Activated naive CD8-positive, alpha-beta T cell treated with anti-CD3 and anti-CD28 coated beads, Interleukin-2, amount 50 U/mL, for 24 hours (primary cell): ENCODE data around the gene IFI27L2.

Experiments used
- ATAC-seq: fragments of 150-1000 bp; cut with Tn5 transposase; one replicate; pipeline ENCODE4 v1.10.0; 2021
- DNase-seq: peaks from one replicate; pipeline ENCODE4 v3.0.0; 2021
- H3K27ac Mint-ChIP-seq: one replicate; pipeline ENCODE4 v1.8.0; 2021; ENCODE audit warnings: mild to moderate bottlenecking, mixed read lengths
- H3K27me3 Mint-ChIP-seq: one replicate; pipeline ENCODE4 v1.8.0; 2021; ENCODE audit warnings: mixed read lengths
- H3K36me3 Mint-ChIP-seq: one replicate; pipeline ENCODE4 v1.8.0; 2021; ENCODE audit warnings: low read depth, mixed read lengths
- H3K4me1 Mint-ChIP-seq: one replicate; pipeline ENCODE4 v1.8.0; 2021; ENCODE audit warnings: mixed read lengths
- H3K4me3 Mint-ChIP-seq: one replicate; pipeline ENCODE4 v1.8.0; 2021; ENCODE audit warnings: mild to moderate bottlenecking, moderate library complexity, mixed read lengths
- H3K9me3 Mint-ChIP-seq: one replicate; pipeline ENCODE4 v1.8.0; 2021; ENCODE audit warnings: mixed read lengths

IFI27L2 gene, protein sequence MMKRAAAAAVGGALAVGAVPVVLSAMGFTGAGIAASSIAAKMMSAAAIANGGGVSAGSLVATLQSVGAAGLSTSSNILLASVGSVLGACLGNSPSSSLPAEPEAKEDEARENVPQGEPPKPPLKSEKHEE

GRCh38 chr14:94129111-94129757, at the start of gene IFI27L2:
IFI27L2 (minus strand) TSS chr14:94129604; CDS start chr14:94129564, 40 bp downstream.
- Mint-ChIP-seq H3K4me1 (peaks cover 19% of the 10 kb centered on the region), H3K36me3 (no peaks in the 10 kb centered on the region), H3K27ac (peak within 1 kb of the TSS; percentile 70), H3K4me3 (peak within 1 kb of the TSS; percentile 78), H3K27me3 (peaks cover 2% of the 10 kb centered on the region), H3K9me3 (no peaks in the 10 kb centered on the region)
- ATAC-seq (peak; percentile 97), DNase-seq (peak; percentile 69)

GRCh38 chr14:94177806-94178205, 48.4 kb upstream of the IFI27L2 start:
- H3K9me3 Mint-ChIP-seq, result no peaks in the 10 kb centered on the region
- ATAC-seq (no peak), DNase-seq (no peak)
- peaks cover 34% of the 10 kb centered on the region for H3K27me3 Mint-ChIP-seq
- no peak overlapping the region for H3K27ac Mint-ChIP-seq
- H3K4me3 Mint-ChIP-seq, result no peak overlapping the region
- H3K36me3 Mint-ChIP-seq, result no peaks in the 10 kb centered on the region
- peaks cover 39% of the 10 kb centered on the region for H3K4me1 Mint-ChIP-seq

- ATAC-seq, result no peak
Measured at GRCh38 chr14:94176808-94177207, 47.4 kb upstream of the IFI27L2 start.

DNA sequence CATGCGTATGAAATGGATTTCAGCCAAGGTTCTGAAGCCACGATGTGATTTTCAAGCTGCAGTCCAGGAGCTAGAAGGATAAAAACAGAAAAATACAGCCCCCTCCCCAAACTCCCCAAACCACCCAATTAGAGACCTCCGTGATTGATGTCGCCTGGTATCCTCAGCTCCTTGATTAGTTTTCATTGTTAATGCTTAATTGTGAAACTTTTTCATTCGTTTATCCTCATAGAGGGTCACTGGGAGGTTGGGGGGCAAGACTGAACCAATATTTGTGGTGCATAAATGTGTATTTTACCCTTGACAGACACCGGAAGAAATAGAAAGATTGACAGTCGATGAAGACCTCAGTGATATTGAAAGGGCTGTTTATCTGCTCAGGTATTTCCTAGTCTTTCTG, 46.3 kb upstream of the IFI27L2 start:
- peak overlapping the region; percentile 68 for H3K4me3 Mint-ChIP-seq
- peaks cover 35% of the 10 kb centered on the region for H3K4me1 Mint-ChIP-seq
- H3K27ac Mint-ChIP-seq, result no peak overlapping the region
- H3K27me3 Mint-ChIP-seq, result peaks cover 44% of the 10 kb centered on the region
- H3K9me3 Mint-ChIP-seq, result no peaks in the 10 kb centered on the region
- no peaks in the 10 kb centered on the region for H3K36me3 Mint-ChIP-seq
- DNase-seq, result no peak
- ATAC-seq, result no peak

More at GRCh38 chr14:94176808-94177207, 47.4 kb upstream of the IFI27L2 start:
- Mint-ChIP-seq H3K4me1 (peaks cover 39% of the 10 kb centered on the region), H3K4me3 (no peak overlapping the region), H3K9me3 (no peaks in the 10 kb centered on the region), H3K27me3 (peaks cover 44% of the 10 kb centered on the region), H3K36me3 (no peaks in the 10 kb centered on the region), H3K27ac (no peak overlapping the region)
- DNase-seq, result no peak

- no peak for DNase-seq
- Mint-ChIP-seq H3K27me3 (peaks cover 41% of the 10 kb centered on the region), H3K9me3 (no peaks in the 10 kb centered on the region), H3K4me3 (peak overlapping the region; percentile 68), H3K4me1 (peaks cover 29% of the 10 kb centered on the region), H3K36me3 (no peaks in the 10 kb centered on the region), H3K27ac (peak overlapping the region; percentile 19)
- ATAC-seq, result no peak
Measured at GRCh38 chr14:94175011-94175745, 45.8 kb upstream of the IFI27L2 start.

- peaks cover 29% of the 10 kb centered on the region for H3K4me1 Mint-ChIP-seq
- no peaks in the 10 kb centered on the region for H3K36me3 Mint-ChIP-seq
- H3K4me3 Mint-ChIP-seq, result peak overlapping the region; percentile 46
Measured at GRCh38 chr14:94174604-94175010, 45.2 kb upstream of the IFI27L2 start.

DNA sequence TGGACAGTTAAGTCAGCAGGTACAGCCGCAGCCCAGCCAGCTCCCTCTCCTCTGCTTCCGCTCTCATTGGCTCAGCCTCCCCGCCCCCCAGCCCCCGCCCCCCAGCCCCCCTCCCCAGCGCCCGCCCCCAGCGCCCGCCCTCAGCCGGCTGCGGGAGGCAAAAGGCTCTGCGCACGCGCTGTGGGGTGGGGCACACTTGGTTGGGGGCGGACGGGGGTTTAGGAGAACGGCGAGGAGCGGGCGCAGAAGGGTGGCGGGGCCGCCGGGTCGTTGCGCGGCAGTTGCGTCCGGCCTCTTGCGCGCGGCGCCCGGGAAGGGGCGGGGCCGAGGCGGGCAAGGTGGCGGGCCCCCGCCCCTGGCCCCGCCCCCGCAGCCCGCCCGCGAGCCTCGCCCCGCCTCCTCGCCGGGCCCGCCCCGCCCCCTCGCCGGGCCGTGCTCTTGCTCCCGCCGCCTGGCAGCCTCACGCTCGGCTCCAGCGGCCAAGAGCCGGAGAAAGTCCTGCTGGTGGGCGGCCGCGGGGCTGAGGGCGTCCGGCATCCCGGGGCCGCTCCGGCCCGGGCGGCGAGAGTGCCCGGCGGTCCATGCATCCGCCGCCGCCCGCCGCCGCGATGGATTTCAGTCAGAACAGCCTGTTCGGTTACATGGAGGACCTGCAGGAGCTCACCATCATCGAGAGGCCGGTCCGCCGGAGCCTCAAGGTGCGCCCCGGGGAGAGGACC, 44.6 kb upstream of the IFI27L2 start, which contains the start of gene PPP4R4:
TSS of gene PPP4R4 (plus strand) at position 438 of the 719 bp plus-strand sequence. CDS start at position 582, 144 bp downstream.
- H3K4me1 Mint-ChIP-seq, result peaks cover 29% of the 10 kb centered on the region
- peak within 1 kb of the TSS; percentile 50 for H3K27ac Mint-ChIP-seq
- ATAC-seq (peak; percentile 85), DNase-seq (peak; percentile 82)
- H3K36me3 Mint-ChIP-seq, result no peaks in the 10 kb centered on the region
- peak within 1 kb of the TSS; percentile 68 for H3K4me3 Mint-ChIP-seq
- H3K9me3 Mint-ChIP-seq, result no peaks in the 10 kb centered on the region
- H3K27me3 Mint-ChIP-seq, result peaks cover 41% of the 10 kb centered on the region

More at GRCh38 chr14:94174604-94175010, 45.2 kb upstream of the IFI27L2 start:
- H3K27ac Mint-ChIP-seq, result no peak overlapping the region
- H3K9me3 Mint-ChIP-seq, result no peaks in the 10 kb centered on the region
- peaks cover 41% of the 10 kb centered on the region for H3K27me3 Mint-ChIP-seq
- DNase-seq, result no peak
- ATAC-seq, result no peak

- Mint-ChIP-seq H3K27me3 (peaks cover 41% of the 10 kb centered on the region), H3K27ac (peak overlapping the region; percentile 50)
Measured at GRCh38 chr14:94173471-94173884, 44.1 kb upstream of the IFI27L2 start.

DNA sequence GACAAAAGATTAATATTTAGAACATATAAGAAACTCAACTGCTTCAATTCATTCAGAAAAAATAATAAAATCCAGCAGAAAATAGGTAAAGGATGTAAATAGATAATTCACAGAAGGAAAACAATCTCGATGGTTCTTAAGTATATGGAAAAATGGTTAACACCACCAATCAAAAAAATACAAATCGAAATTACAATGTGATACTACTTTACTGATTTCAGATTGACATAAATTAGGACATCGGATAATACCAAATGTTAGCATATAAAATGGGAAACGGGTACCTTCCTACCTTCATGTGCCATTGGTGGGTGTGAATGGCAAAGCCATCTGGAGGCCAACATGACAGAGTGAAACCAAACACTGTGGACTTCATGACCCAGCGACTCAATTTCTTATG, 43.1 kb upstream of the IFI27L2 start:
- Mint-ChIP-seq H3K4me3 (peak overlapping the region; percentile 64), H3K27me3 (peaks cover 38% of the 10 kb centered on the region), H3K27ac (no peak overlapping the region), H3K36me3 (no peaks in the 10 kb centered on the region), H3K4me1 (peaks cover 26% of the 10 kb centered on the region), H3K9me3 (no peaks in the 10 kb centered on the region)
- DNase-seq (no peak), ATAC-seq (no peak)

More at GRCh38 chr14:94173471-94173884, 44.1 kb upstream of the IFI27L2 start:
- no peak for ATAC-seq
- Mint-ChIP-seq H3K4me1 (peaks cover 29% of the 10 kb centered on the region), H3K36me3 (no peaks in the 10 kb centered on the region), H3K9me3 (no peaks in the 10 kb centered on the region), H3K4me3 (peak overlapping the region; percentile 64)
- DNase-seq, result no peak

- Mint-ChIP-seq H3K36me3 (no peaks in the 10 kb centered on the region), H3K27ac (no peak overlapping the region), H3K4me1 (peaks cover 17% of the 10 kb centered on the region), H3K4me3 (no peak overlapping the region), H3K9me3 (no peaks in the 10 kb centered on the region), H3K27me3 (peaks cover 30% of the 10 kb centered on the region)
- DNase-seq (no peak), ATAC-seq (no peak)
Measured at GRCh38 chr14:94171208-94171607, 41.8 kb upstream of the IFI27L2 start.

DNA sequence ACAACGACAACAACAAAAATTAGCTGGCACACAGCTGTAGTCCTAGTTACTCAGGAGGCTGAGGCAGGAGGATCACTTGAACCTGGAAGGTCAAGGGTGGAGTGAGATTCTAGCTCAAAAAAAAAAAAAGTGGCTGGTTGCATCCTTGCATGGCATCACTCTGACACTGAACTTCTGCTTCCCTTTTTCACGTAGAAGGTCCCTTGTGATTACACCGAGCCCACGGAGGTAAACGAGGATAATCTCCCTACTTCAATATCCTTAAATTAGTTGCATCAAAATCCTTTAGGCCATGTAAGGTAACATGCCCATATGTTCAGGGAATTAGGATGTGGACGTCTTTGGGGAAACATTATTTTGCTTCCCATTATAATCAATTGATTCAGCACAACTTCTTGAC, 40.7 kb upstream of the IFI27L2 start:
- ATAC-seq (no peak), DNase-seq (no peak)
- H3K9me3 Mint-ChIP-seq, result no peaks in the 10 kb centered on the region
- no peak overlapping the region for H3K27ac Mint-ChIP-seq
- H3K4me1 Mint-ChIP-seq, result peaks cover 8% of the 10 kb centered on the region
- no peak overlapping the region for H3K4me3 Mint-ChIP-seq
- H3K27me3 Mint-ChIP-seq, result peaks cover 20% of the 10 kb centered on the region
- H3K36me3 Mint-ChIP-seq, result no peaks in the 10 kb centered on the region

- ATAC-seq (no peak), DNase-seq (no peak)
- no peaks in the 10 kb centered on the region for H3K27me3 Mint-ChIP-seq
- H3K36me3 Mint-ChIP-seq, result no peaks in the 10 kb centered on the region
- peaks cover 31% of the 10 kb centered on the region for H3K4me1 Mint-ChIP-seq
- no peaks in the 10 kb centered on the region for H3K9me3 Mint-ChIP-seq
- H3K27ac Mint-ChIP-seq, result no peak overlapping the region
- no peak overlapping the region for H3K4me3 Mint-ChIP-seq
Measured at GRCh38 chr14:94165744-94166143, 36.3 kb upstream of the IFI27L2 start.

DNA sequence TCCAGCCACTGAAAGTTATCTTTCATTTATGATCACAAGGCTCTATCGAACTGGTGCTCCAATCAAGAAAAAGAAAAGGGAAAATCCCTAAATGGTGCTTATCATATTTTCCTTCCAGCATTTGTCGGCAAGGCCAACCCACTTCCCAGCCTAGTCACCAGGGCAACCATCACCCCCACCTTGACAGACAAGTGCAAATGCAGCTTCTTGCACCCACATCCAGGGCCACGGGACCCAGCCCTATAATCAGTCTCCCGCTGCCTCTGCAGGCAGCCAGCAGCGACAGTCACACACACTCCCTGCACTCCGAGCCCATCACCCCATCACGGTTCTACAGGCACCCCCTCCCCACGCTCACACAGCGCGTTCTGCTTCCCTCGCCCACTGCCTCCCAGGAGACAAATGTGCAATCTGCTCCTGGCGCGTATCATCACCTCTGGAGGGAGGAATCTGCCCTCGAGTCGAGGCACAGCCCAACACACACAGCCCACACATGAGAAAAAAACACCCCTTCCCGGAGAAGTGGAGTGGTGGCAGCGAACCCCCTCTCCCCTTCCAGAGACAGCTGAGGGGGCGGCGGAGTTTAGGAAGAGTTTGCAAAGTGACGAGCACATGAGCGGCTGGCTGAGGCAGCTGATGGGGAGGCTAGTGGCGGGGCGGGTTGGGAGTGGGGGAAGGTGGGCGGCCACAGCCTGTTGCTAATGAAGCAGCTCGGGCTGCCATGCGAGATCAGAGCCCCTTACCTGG, 35.5 kb upstream of the IFI27L2 start:
- H3K4me3 Mint-ChIP-seq, result no peak overlapping the region
- peak; percentile 86 for ATAC-seq
- H3K27me3 Mint-ChIP-seq, result no peaks in the 10 kb centered on the region
- peak; percentile 43 for DNase-seq
- peaks cover 33% of the 10 kb centered on the region for H3K4me1 Mint-ChIP-seq
- H3K27ac Mint-ChIP-seq, result peak overlapping the region; percentile 14
- no peaks in the 10 kb centered on the region for H3K36me3 Mint-ChIP-seq
- no peaks in the 10 kb centered on the region for H3K9me3 Mint-ChIP-seq

- Mint-ChIP-seq H3K4me1 (peaks cover 36% of the 10 kb centered on the region), H3K4me3 (no peak overlapping the region)
- ATAC-seq, result no peak
Measured at GRCh38 chr14:94163796-94164195, 34.4 kb upstream of the IFI27L2 start.

More at GRCh38 chr14:94163796-94164195, 34.4 kb upstream of the IFI27L2 start:
- no peak for DNase-seq
- H3K27ac Mint-ChIP-seq, result no peak overlapping the region
- H3K36me3 Mint-ChIP-seq, result no peaks in the 10 kb centered on the region
- H3K27me3 Mint-ChIP-seq, result no peaks in the 10 kb centered on the region
- H3K9me3 Mint-ChIP-seq, result no peaks in the 10 kb centered on the region
